Pericardium fibroblast (primary cell): ENCODE measurements around the gene SLC37A1. TPM values are rescaled to one million over a fixed set of nuclear protein-coding genes. Genes with fewer than 3 reads are reported as not detected.

Experiments used
- total RNA-seq: library from RNA; depleted of rRNA; stranded (reverse); fragments of >200 nt; gene quantifications from 2 replicates; pipeline ENCODE4 v1.2.3, GENCODE V29; 2015

Gene SLC37A1
- total RNA-seq: 1.1 and 1.4 TPM in 2 replicates

DNA sequence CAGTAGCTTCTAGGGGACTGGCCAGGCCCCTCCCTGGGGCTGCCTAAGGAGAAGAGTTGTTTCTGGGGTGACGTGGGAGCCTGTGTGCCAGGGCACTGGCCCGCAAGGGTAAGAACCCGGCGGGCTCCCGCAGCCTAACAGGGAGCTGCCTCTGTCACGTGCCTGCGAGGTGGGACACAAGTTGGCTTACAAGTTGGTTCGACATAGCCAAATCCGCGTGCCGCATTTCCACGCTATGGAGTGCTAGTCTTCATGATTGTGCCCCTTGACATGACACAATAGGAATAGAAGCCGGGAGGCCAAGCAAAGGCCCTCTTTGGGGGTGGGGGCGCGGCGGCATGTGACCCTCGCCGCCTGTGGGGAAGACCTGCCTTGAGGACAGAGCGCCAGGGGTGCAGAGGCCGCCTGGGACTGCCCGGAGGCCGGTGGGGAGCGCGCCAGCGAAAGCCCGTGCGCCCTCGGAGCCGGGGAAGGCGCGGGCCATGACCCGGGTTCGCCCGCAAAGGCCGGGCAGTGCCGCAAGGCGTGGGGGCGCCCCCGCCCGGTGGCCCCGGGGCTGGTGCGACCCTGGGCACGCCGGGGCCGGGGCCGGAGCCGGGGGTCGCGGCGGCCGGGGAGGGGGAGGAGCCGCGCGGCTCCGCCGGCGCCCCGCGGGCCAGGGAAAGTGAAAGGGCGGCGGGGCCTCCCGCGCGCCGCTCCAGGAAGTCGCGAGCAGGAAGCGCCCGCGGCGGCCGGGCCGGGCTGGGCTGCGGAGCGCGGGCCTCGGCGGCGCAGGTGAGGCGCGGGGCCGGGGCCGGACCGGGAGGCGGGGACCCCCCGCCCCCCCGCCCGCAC lies at the start of gene SLC37A1:
SLC37A1 (plus strand) TSS at position 702 of the 834 bp plus-strand sequence. CDS start 4,603 bp downstream, outside the sequence.

DNA sequence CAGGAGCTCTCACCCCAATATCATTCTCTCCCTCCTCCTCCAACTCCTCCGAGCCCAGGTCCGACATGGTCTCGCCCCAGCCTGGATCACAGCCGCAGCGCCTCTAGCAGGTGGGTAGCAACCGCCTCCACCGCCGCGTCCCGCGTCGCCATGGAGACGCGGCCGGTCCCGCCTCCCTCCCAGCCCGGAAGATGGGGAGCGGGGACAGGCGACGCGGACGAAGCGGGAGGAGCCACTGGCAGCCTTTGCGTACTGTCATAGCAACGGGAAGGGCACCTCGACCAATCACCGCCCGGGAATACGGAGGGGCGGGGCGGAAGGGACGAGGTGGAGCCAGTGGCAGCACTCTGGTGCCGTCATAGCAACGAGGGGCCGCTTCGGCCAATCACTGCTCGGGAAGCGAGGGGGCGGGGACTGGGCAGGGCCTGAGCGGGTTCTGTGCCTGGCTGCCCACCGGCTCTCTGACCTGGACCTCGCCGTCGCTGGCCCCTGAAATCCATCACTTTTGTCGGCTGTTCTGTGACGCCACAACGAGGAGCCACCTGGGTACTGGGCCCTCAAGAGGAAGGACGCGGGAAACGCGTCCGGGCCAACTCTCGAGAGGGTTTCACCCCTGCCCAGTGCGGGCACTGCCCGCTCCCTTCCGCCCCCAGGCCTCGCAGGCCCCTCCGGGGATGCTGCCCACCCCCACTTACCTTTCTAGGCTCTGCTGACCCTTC lies 17.4 kb upstream of the SLC37A1 start, which contains the start of gene RSPH1:
RSPH1 (minus strand) TSS at position 105 of the 719 bp plus-strand sequence; CDS start at position 67, 38 bp downstream.

Other genes with a start within 250 kb of the SLC37A1 start
- gene TFF3, start 198.4 kb upstream of the SLC37A1 start, total RNA-seq: 0.82 and 1.4 TPM in 2 replicates
- not detected in 2 replicates for gene TFF2, start 162.9 kb upstream of the SLC37A1 start, total RNA-seq
- not detected in 2 replicates for gene TFF1, start 147.3 kb upstream of the SLC37A1 start, total RNA-seq
- gene TMPRSS3, start 117.8 kb upstream of the SLC37A1 start, total RNA-seq: not detected in 2 replicates
- not detected in 2 replicates for gene UBASH3A, start 110.0 kb upstream of the SLC37A1 start, total RNA-seq
- gene RSPH1, start 17.6 kb upstream of the SLC37A1 start, total RNA-seq: 0.23 TPM in 1 of 2 replicates, not detected in the other
- 0.17 and 1.1 TPM in 2 replicates for gene PDE9A, start 139.8 kb downstream of the SLC37A1 start, total RNA-seq